ENCODE measurements around the gene RPH3AL. TPM values are rescaled to one million over a fixed set of nuclear protein-coding genes. Genes with fewer than 3 reads are reported as not detected.

Gene RPH3AL
- total RNA-seq, 1 donor from 2014 or later, result 6.1 TPM

DNA sequence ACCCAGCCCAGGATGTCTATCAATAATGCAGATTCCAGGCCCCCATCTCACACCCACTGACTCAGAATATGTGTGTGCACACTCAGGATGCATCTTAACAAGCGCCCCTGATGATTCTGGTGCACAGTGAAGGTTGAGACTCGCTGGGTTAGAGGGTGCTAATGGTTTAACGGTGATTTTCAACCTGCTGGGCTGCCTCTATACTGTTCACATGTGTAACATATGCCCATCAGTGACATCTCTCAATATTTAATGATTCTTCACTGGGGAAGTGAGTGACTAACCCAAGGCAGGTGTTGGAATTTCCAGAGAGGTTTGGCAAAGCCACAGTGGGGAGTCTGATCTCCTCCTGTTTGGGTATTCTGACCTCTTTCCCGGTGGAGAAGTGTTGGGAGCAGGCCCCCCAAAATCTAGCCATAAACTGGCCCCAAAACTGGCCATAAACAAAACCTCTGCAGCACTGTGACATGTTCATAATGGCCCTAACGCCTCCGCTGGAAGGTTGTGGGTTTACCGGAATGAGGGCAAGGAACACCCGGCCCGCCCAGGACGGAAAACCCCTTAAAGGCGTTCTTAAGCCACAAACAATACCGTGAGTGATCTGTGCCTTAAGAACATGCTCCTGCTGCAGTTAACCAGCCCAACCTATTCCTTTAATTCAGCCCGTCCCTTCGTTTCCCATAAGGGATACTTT, 167.0 kb downstream of the RPH3AL start:
- DNase-seq (ENCODE audit: low read depth), result peak; percentile 53
- TF ChIP-seq, protein P1, sequence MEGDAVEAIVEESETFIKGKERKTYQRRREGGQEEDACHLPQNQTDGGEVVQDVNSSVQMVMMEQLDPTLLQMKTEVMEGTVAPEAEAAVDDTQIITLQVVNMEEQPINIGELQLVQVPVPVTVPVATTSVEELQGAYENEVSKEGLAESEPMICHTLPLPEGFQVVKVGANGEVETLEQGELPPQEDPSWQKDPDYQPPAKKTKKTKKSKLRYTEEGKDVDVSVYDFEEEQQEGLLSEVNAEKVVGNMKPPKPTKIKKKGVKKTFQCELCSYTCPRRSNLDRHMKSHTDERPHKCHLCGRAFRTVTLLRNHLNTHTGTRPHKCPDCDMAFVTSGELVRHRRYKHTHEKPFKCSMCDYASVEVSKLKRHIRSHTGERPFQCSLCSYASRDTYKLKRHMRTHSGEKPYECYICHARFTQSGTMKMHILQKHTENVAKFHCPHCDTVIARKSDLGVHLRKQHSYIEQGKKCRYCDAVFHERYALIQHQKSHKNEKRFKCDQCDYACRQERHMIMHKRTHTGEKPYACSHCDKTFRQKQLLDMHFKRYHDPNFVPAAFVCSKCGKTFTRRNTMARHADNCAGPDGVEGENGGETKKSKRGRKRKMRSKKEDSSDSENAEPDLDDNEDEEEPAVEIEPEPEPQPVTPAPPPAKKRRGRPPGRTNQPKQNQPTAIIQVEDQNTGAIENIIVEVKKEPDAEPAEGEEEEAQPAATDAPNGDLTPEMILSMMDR (IDR thresholded peaks at IDR 0.05; ENCODE audit: insufficient read depth, low read length, severe bottlenecking), result no peak
- H3K27me3 ChIP-seq (ENCODE audit: control insufficient read depth, insufficient read depth, low read length), result peaks cover 2% of the 10 kb centered on the region
- no peak for FAIRE-seq
- no peak overlapping the region for H3K4me3 ChIP-seq (ENCODE audit: low read depth, low read length)
- H3K36me3 ChIP-seq (ENCODE audit: control insufficient read depth, insufficient read depth, low read length), result no peaks in the 10 kb centered on the region

DNA sequence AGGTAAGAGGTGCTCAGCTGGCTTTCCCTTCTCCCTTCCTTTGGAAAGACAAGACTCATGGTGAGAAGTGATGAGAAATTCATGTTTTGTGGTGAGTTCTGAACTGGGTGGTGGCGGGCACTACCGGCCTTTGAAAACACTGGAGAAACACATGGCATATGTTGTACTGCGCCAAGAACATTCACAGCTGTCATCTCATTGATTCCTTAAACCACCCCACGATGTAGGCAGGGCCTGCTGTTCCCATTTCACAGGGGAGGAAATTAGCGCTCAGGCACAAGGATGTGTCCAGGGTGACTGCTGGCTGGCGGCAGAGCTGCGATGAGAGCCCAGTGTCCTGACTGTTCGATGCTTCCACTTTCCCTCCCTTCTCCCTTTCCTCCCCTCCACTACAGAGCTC, 169.6 kb downstream of the RPH3AL start:
- H3K27me3 ChIP-seq (ENCODE audit: control insufficient read depth, insufficient read depth, low read length), result peaks cover 6% of the 10 kb centered on the region
- DNase-seq (ENCODE audit: low read depth) (no peak), FAIRE-seq (peak; percentile 89)
- TF ChIP-seq, protein P1 (IDR thresholded peaks at IDR 0.05; ENCODE audit: insufficient read depth, low read length, severe bottlenecking), result no peak
- H3K36me3 ChIP-seq (ENCODE audit: control insufficient read depth, insufficient read depth, low read length), result no peaks in the 10 kb centered on the region
- H3K4me3 ChIP-seq (ENCODE audit: low read depth, low read length), result no peak overlapping the region

DNA sequence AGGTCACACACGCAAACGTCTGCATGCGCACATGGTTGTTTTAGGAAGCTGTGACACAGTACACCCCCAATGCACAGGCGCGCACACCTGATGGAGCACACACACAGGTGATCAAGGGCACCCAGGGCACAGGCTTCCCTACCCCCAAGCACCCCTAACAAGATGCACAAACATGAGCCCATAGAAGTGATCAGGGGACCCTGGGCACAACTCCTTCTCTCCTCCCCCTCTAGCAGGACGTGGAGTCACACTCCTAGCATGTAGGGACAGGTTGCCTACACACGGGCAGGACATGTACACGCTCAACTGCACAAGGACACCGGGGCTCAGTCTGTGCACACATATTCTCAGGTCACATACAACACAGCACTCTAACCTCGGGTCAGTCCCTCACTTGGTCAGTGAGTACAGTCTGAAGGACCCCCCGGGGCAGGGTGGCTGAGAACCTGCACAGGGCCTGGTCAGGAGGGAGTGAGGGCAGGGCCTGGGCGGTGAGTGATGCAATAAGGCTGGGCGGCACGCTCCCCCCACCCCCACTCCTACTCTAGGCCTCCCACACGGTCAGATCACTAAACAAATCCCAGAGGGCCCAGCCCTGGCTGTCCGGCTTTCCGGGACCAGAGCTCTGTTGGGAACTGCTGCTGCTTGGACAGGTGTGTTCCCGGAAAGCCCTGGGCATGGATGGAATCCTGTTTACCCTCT, 170.4 kb downstream of the RPH3AL start:
- TF ChIP-seq, protein P1 (IDR thresholded peaks at IDR 0.05; ENCODE audit: insufficient read depth, low read length, severe bottlenecking), result no peak
- H3K36me3 ChIP-seq (ENCODE audit: control insufficient read depth, insufficient read depth, low read length), result no peaks in the 10 kb centered on the region
- DNase-seq (ENCODE audit: low read depth) (peak; percentile 75), FAIRE-seq (peak; percentile 40)
- peaks cover 7% of the 10 kb centered on the region for H3K27me3 ChIP-seq (ENCODE audit: control insufficient read depth, insufficient read depth, low read length)
- H3K4me3 ChIP-seq (ENCODE audit: low read depth, low read length), result peak overlapping the region; percentile 35

DNA sequence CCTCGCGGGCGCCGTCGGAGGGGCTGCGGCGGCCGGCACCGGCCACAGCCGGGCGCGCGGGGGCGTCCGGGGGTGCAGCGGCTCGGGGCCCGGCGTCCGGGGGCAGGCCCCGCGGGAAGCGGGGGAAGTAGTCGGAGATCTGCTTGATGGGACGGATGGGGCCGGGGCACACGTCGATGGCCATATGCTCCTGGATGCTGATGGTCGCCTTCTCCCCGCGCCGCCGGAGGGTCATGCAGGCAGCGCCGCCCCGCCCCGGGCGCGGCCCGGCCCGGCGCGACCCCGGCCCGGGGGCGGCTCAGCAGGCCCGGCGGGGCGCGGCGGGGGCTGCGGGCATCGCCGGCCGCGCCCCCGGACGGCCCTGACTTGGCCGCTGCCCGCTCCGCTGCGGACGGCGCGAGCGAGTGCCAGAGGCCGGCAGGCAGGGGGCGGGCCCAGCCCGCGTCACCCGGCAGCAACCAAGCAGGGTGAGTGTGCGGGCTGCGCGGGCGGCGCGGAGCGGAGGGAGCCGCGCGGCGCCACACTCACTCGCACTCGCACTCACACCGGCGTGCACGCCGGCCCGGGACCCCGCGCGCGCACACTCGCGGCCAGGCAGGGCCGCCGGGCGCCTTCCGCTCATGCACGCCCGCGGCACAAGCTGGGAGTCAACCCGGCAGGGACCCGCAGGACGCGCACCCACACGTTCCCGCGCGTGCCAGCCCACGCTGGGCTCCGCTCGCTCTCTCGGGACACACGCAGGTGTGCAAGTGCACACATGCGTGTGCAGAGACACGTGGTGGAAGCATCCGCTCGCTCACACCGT, 171.2 kb downstream of the RPH3AL start, which contains the start of gene DOC2B:
Gene DOC2B, minus strand, starts transcription at position 406 of the 805 bp plus-strand sequence. Its CDS starts 171 bp downstream, at position 235.
- TF ChIP-seq, protein P1 (IDR thresholded peaks at IDR 0.05; ENCODE audit: insufficient read depth, low read length, severe bottlenecking), result peak; percentile 12
- FAIRE-seq (no peak), DNase-seq (ENCODE audit: low read depth) (peak; percentile 27)
- H3K27me3 ChIP-seq (ENCODE audit: control insufficient read depth, insufficient read depth, low read length), result peaks cover 7% of the 10 kb centered on the region
- H3K36me3 ChIP-seq (ENCODE audit: control insufficient read depth, insufficient read depth, low read length), result no peaks in the 10 kb centered on the region
- H3K4me3 ChIP-seq (ENCODE audit: low read depth, low read length), result peak within 1 kb of the TSS; percentile 37

DNA sequence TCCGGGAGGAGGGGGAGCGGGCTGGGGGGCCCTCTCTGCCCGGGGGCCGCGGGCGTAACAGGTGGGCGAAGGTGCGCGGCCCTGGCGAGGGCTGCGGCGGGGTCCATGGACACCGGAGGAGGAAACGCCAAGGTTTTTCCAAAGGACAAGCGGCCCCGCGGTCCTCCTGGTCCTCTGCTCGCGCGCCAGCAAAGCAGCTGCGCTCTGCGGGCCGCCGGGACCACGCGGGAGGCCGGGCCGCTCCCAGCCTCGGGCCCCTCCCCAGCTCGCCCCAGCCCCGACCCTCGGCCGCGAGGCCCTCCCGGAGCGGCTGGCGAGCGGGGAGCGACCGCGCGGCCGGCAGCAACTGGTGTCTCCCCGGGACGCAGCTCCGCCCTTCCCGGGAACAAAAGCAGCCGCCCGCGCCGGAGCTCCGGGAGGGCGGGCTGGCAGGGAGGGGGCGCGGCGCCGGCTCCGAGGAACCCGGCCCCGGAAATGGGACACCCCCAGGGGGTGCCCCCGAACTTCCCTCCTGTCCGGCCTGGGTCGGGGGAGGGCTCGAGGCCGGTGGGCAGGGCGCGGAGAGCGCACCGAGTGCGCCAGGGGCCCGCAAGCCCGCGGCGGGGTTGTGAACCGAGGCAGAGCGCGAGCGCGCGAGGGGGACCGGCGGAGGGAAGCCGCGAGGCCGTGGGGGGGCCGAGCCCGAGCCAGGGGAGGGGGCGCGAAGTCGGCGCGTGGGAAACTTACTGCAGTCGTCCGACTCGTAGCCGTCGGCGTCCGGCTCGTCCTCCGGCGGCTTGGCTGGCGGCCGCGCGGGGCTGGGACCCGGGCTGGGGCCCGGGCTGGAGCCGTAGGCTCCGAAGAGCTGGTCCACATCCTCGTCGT, 172.0 kb downstream of the RPH3AL start:
- no peak for FAIRE-seq
- Histone ChIP-seq H3K4me3 (ENCODE audit: low read depth, low read length) (peak overlapping the region; percentile 37), H3K27me3 (ENCODE audit: control insufficient read depth, insufficient read depth, low read length) (peaks cover 7% of the 10 kb centered on the region), H3K36me3 (ENCODE audit: control insufficient read depth, insufficient read depth, low read length) (no peaks in the 10 kb centered on the region)
- no peak for DNase-seq (ENCODE audit: low read depth)
- TF ChIP-seq, protein P1 (IDR thresholded peaks at IDR 0.05; ENCODE audit: insufficient read depth, low read length, severe bottlenecking), result no peak

All from bronchial epithelial cell (primary cell).